ENCODE data around the gene ERAP2.

The ERAP2 gene

DNA sequence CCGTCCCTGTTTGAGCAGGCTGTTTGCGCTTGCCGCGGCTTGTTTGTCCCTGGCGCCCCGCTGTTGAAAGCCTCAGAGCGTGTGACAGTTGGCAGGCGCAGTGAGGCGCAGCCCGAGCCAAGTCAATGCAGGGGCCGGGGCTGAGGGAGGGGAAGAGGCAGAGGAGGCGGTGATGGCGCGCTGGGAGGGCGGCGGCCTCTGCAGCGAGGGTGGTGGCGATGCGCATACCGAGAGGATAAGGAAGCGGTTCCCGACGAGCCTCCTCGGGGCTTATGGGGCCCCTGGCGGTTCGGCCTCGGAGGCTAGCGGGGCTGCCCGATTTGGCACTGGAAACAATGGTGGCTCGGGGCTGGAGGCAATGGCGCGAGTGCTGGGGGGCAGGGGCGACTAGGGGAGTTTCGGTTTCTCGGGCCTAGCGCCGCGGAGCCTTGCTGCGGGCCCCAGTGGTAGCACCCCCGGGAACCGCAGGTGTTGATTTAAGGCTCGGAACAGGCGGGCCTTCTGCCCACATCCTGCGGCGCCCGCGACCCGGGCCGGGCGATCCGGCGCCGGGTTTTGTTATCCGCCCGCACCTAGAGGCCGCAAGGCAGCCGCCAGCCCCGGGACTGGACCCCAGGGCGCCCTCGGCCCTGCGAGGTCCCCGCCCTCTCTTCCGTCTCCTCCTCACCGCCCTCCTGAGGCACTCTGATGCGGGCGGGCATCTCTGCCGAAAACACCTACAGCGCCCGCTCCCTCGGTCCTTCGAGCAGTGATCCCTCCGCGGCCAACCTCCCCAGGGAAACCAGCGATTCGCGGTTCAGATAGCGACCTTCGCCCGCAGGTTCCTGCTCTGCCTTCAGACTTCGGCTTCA lies 58.6 kb downstream of the ERAP2 start:
- peaks cover 29% of the 10 kb centered on the region for H3K4me1 ChIP-seq
- DNase-seq (ENCODE audit: low spot score in 2 of 2): peak; percentile 91 to 94
- no peaks in the 10 kb centered on the region for H3K27me3 ChIP-seq (ENCODE audit: low read depth)
- H3K36me3 ChIP-seq (replicated peaks): no peaks in the 10 kb centered on the region
- H3K9me3 ChIP-seq: no peaks in the 10 kb centered on the region
- in situ Hi-C loops (cut with MboI; ENCODE audit: low sequenced_read_pairs): no loop called here
- peak overlapping the region; percentile 69 for H3K4me3 ChIP-seq

DNA sequence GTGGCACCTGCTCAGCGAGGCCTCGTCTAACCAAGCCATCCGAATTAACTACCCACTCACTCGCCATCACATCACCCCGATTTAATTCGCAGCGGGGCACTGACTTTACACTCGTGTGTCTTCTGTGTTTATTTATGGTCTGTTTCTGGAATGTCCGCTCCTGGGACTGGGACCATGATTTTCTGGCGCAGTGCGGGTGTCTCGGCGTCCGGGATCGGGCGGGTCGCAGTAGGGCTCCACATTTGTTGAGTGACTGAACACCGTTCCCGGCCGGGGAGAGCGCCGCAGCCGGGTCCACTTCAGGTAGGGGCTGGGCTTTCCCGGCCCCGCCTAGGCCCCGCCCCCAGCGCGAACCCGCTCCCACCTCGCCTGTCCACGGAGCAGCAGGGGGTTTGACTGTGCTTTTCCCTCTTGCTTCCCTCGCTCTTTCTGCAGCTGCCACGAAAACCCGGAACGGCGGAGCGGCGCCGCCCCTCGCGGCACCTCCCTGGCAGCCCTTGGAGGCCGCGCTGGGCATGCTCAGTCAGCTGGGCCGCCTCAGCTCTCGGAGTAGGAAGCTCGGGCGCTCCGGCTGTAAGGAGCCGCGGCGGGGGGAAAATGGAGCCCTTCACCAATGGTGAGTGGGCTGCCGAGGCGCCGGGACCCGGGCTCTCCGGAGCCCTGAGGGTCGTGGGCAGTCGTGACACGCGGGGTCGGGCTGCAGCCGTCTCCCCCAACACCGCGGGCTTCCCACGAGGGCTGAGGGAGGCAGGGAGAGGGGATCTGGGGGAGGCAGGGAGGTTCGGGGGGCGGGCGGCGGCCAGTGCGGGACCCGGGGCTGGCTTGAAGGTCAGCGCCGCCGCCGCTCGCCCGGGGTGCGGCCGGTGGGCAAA lies 59.5 kb downstream of the ERAP2 start, which contains the start of gene LNPEP:
Gene LNPEP (plus strand): TSS at position 522 of the 872 bp plus-strand sequence. CDS start 76 bp downstream, at position 598.
- Histone ChIP-seq H3K36me3 (replicated peaks) (no peaks in the 10 kb centered on the region), H3K9me3 (no peaks in the 10 kb centered on the region), H3K4me1 (peaks cover 29% of the 10 kb centered on the region), H3K4me3 (peak within 1 kb of the TSS; percentile 69), H3K27me3 (ENCODE audit: low read depth) (no peaks in the 10 kb centered on the region)
- in situ Hi-C loops (cut with MboI; ENCODE audit: low sequenced_read_pairs): no loop called here
- peak; percentile 93 to 98 for DNase-seq (ENCODE audit: low spot score in 2 of 2)

DNA sequence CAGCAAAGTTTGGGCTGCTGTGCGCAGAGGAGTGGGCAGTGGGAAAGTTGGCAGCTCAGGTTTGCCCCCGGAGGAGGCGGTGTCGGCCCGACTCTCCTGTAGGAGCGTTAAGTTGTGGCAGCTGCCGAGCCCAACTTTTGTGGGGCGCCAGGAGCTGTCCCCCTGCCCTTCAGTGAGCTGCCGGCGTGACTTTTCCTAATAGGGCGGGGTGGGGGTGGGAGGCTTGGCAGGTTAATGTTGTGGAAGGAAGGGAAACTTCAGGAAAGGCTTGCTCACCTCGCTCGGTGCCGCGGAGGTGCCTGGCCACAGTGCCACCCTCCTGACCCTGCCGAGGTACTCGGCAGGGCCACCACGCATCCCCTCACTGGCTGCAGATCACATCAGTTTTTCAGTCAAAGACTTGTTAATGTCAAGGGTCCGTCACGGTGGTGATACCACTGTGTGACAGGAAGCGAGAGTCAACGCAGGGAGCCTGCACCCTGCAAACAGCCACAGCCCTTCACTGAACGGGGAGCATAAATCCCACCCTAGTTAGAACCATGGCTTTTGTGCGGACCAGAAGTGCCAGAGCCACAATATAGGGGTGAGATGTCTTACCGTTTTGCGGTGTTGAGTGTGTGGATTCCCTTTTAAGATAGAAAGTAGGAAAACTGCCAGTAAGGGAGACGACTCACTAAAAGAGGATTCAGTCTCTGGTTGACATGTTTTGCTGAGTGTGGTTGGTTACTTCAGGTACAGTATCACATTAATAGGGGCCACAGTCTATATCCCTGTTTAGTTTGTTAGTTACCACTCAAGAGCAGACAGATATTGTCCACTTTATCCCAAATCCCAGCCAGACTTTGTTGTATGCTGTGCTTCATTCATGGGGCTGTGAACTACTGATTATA lies 60.4 kb downstream of the ERAP2 start:
- no peaks in the 10 kb centered on the region for H3K36me3 ChIP-seq (replicated peaks)
- peak overlapping the region; percentile 69 for H3K4me3 ChIP-seq
- no peaks in the 10 kb centered on the region for H3K27me3 ChIP-seq (ENCODE audit: low read depth)
- DNase-seq (ENCODE audit: low spot score in 2 of 2): peak in 1 of 2 experiments; percentile 43
- H3K4me1 ChIP-seq: peaks cover 29% of the 10 kb centered on the region
- in situ Hi-C loops (cut with MboI; ENCODE audit: low sequenced_read_pairs): no loop called here
- H3K9me3 ChIP-seq: no peaks in the 10 kb centered on the region

DNA sequence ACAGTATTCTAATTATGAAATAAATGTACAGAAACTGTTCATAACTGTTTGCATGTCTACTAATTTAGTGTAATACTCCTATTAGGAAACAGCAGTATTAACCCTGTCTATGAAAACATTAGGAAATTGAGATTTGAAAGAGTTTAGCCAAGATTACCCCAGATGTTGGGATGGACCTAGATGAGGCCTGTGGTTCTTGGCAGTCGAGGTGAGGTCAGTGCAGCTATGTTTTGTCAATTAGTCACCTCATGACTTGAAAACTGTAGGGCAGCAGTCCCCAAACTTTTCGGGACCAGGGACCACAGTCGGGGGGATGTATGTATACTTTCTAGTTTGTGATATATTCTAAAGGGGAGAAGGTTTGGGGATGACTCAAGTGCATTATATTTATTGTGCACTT lies 64.3 kb downstream of the ERAP2 start:
- Histone ChIP-seq H3K4me1 (peaks cover 11% of the 10 kb centered on the region), H3K4me3 (no peak overlapping the region), H3K9me3 (no peaks in the 10 kb centered on the region), H3K27me3 (ENCODE audit: low read depth) (no peaks in the 10 kb centered on the region), H3K36me3 (replicated peaks) (no peaks in the 10 kb centered on the region)
- no peak for DNase-seq (ENCODE audit: low spot score in 2 of 2)
- in situ Hi-C loops (cut with MboI; ENCODE audit: low sequenced_read_pairs): no loop called here

DNA sequence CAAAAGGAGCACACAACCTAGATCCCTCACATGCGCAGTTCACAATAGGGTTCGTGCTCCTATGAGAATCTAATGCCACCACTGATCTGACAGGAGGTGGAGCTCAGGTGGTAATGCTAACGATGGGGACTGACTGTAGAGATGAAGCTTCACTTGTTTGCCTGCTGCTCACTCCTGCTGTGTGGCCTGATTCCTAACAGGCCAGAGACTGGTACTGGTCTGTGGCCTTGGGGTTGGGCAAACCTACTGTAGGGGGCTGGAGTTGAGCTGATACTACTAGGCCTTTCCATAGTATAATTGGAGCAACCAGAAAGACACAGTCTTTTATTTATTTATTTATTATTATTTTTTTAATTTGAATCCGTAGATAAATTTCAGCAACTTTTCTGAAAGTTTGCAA lies 64.8 kb downstream of the ERAP2 start:
- Histone ChIP-seq H3K4me1 (peaks cover 11% of the 10 kb centered on the region), H3K36me3 (replicated peaks) (no peaks in the 10 kb centered on the region), H3K27me3 (ENCODE audit: low read depth) (no peaks in the 10 kb centered on the region), H3K4me3 (no peak overlapping the region), H3K9me3 (no peaks in the 10 kb centered on the region)
- no peak for DNase-seq (ENCODE audit: low spot score in 2 of 2)
- in situ Hi-C loops (cut with MboI; ENCODE audit: low sequenced_read_pairs): no loop called here

DNA sequence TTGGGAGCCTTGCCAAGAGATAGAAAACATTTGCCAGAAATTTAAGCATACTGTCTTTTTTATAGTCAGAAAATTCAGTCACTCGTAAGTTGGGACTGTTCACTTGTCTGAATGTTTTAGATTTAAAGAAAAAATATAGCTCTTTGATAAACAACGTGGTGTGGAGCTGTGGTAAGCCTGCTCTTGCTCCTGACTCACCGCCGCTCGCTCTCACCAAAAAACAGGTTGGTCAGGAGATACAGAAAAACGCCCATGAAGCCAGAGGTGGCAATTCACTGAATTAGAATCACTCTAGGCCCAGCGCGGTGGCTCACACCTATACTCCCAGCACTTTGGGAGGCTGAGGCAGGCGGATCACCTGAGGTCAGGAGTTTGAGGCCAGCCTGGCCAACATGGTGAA lies 65.8 kb downstream of the ERAP2 start:
- Histone ChIP-seq H3K27me3 (ENCODE audit: low read depth) (no peaks in the 10 kb centered on the region), H3K9me3 (no peaks in the 10 kb centered on the region), H3K4me1 (peaks cover 10% of the 10 kb centered on the region), H3K36me3 (replicated peaks) (no peaks in the 10 kb centered on the region), H3K4me3 (no peak overlapping the region)
- no peak for DNase-seq (ENCODE audit: low spot score in 2 of 2)
- in situ Hi-C loops (cut with MboI; ENCODE audit: low sequenced_read_pairs): no loop called here

DNA sequence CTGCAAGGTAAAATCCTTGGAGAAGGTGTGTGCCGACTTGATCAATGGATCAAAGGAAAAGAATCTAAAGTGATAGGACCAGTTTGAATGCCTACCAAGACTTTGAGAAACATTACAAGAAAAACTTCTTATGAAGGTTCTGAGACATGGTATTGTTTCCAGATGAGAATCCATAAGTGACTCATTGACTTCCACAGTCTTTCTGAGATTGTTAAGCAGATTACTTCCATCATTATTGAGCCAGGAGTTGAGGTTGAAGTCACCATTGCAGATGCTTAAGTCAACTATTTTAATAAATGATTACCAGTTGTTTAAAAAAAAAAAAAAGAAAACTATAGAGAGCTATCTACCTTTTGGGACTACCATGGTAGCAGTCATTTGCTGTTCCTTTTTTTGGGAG lies 66.6 kb downstream of the ERAP2 start:
- in situ Hi-C loops (cut with MboI; ENCODE audit: low sequenced_read_pairs): no loop called here
- no peaks in the 10 kb centered on the region for H3K27me3 ChIP-seq (ENCODE audit: low read depth)
- no peaks in the 10 kb centered on the region for H3K36me3 ChIP-seq (replicated peaks)
- H3K9me3 ChIP-seq: no peaks in the 10 kb centered on the region
- no peak for DNase-seq (ENCODE audit: low spot score in 2 of 2)
- H3K4me3 ChIP-seq: no peak overlapping the region
- H3K4me1 ChIP-seq: peaks cover 2% of the 10 kb centered on the region; the same call in 1 of the 2 replicates

DNA sequence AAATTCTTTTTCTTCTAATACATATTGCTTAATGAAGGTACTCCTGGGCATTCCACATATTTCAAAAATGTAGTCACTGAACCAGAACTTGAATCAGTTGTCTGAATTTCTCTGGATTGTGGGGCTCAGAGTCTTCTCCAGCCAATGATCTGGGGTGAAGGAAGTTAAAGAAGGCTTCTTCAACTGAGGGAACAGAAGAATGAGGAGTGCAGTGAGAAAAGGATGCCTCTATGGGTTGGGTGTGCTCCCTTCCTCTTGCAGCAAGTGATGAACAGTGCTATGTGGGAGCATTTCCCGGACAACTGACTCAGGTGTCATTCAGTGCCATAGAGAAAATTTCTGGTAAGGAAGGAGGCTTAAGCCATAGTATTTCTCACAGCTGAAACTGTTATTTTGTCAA lies 67.5 kb downstream of the ERAP2 start:
- in situ Hi-C loops (cut with MboI; ENCODE audit: low sequenced_read_pairs): no loop called here
- Histone ChIP-seq H3K36me3 (replicated peaks) (no peaks in the 10 kb centered on the region), H3K4me3 (no peak overlapping the region), H3K9me3 (no peaks in the 10 kb centered on the region), H3K27me3 (ENCODE audit: low read depth) (no peaks in the 10 kb centered on the region), H3K4me1 (peaks cover 2% of the 10 kb centered on the region; the same call in 1 of the 2 replicates)
- DNase-seq (ENCODE audit: low spot score in 2 of 2): no peak

DNA sequence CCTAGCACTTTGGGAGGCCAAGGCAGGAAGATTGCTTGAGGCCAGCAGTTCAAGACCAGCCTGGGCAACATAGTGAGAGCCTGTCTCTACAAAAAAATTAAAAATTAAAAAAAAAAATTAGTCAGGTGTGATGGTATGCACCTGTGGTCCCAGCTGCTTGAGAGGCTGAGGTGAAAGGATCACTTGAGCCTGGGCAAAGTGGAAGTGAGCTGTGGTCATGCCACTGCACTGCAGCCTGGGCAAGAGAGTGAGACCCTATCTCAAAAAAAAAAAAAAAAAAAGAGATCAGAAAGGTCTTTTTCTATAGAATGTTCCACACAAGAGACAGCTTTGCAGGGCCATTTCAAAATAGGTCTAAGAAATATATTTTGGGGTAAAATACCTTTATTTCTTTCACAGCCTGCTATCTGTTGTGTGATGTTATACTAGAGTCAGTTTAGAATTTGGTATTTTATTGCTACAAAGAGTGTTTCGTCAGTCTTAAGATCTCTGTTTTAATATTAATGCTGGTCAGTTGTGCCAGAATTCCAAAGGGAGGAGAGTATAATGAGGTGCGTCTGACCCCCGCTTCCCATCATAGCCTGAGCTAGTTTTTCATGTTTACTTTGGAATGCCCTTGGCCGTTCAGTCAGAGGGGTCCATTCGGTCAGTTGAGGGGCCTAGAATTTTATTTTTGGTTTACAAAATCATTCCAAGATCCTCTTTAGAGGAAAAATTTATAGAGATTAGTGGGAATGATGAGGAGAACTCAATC lies 69.0 kb downstream of the ERAP2 start:
- no peaks in the 10 kb centered on the region for H3K27me3 ChIP-seq (ENCODE audit: low read depth)
- no peaks in the 10 kb centered on the region for H3K4me1 ChIP-seq
- H3K36me3 ChIP-seq (replicated peaks): no peaks in the 10 kb centered on the region
- H3K4me3 ChIP-seq: no peak overlapping the region
- in situ Hi-C loops (cut with MboI; ENCODE audit: low sequenced_read_pairs): no loop called here
- no peaks in the 10 kb centered on the region for H3K9me3 ChIP-seq
- DNase-seq (ENCODE audit: low spot score in 2 of 2): no peak

DNA sequence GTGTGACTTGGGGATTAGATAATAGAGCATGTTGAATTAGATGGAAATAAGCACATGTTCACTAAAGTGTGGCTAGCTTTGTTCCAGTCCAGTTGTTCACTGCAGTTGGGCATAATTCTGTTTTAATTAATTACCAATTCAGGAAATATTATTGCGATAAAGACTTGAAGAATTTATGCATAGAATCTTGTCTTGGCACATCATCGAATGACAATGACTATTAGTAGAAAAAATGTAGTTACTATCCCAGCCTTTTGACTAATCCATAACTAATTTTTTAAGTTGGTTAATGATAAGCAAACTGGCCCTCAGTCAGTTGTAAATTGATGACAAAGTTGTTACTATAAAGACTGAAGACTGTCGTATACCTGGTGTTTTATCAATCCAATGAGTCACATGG lies 70.1 kb downstream of the ERAP2 start:
- H3K36me3 ChIP-seq (replicated peaks): no peaks in the 10 kb centered on the region
- in situ Hi-C loops (cut with MboI; ENCODE audit: low sequenced_read_pairs): no loop called here

DNA sequence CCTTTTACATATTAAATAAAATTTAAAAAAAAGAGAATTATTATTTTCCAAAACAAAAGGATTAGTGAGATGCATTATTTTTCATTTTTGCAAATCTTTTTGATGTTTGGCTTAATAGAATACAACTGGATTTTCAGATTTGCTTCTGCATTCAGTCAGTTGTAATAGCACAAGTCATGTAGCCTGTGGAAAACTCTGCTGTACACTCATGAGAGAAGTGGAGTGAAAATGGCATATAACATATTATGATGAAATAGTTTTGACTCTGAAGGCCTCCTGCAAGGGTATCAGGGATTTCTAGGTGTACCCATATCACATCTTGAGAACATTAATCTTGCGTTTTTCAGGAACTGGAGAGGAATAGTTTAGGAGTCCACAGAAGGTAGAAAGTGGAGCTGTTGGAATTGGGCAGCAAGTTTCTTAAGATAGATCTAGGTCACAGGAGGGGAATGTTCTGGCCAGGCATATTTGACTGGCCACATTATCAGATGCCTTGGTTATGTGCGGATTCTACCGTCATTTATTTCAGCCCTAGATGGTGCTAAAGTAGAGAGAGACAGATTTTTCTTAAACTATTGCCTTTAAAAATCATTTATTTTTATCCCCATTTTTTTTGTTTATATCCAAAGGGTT lies 75.9 kb downstream of the ERAP2 start:
- in situ Hi-C loops (cut with MboI; ENCODE audit: low sequenced_read_pairs): no loop called here
- Histone ChIP-seq H3K4me3 (no peak overlapping the region), H3K4me1 (peaks cover 7% of the 10 kb centered on the region), H3K27me3 (ENCODE audit: low read depth) (no peaks in the 10 kb centered on the region), H3K36me3 (replicated peaks) (no peaks in the 10 kb centered on the region), H3K9me3 (no peaks in the 10 kb centered on the region)
- DNase-seq (ENCODE audit: low spot score in 2 of 2): no peak

More for the DNA sequence above, 70.1 kb downstream of the ERAP2 start:
- Histone ChIP-seq H3K9me3 (no peaks in the 10 kb centered on the region), H3K4me1 (no peaks in the 10 kb centered on the region), H3K4me3 (no peak overlapping the region), H3K27me3 (ENCODE audit: low read depth) (no peaks in the 10 kb centered on the region)
- no peak for DNase-seq (ENCODE audit: low spot score in 2 of 2)

DNA sequence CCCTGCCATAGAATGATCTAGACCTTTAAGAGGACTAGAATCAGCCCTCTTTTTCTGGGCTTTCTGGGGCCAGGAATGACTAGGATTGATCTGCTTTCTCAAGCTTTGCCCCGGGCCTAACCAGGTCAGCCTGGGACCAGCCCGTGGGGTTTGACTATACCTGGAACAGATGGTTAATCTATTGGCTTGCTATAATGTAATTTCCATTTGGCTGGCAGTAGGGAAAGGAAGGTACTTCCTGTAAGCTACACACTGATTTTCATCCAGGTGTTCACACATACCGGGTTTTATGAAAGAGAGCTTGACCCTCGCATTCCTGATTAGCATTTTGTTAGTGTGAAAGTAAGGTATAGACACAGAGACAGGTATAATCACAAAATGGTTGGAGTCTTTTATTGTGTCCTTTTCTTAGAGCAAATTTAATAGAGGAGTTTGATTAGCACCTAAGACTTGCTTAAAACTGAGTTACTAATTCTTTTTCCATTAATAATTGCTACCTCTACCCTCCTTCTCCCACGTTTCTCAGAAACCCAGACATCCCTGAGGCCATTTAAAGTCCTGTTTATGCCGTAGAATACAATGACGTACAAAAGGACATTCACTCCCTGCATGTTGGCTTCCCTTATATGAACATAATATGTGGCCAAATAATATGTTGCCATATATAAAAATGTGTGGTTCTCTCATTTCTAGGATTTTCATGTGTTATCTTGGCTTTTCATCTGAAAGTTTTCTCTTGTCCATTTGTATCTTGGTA lies 76.9 kb downstream of the ERAP2 start:
- H3K9me3 ChIP-seq: no peaks in the 10 kb centered on the region
- H3K27me3 ChIP-seq (ENCODE audit: low read depth): no peaks in the 10 kb centered on the region
- DNase-seq (ENCODE audit: low spot score in 2 of 2): no peak
- in situ Hi-C loops (cut with MboI; ENCODE audit: low sequenced_read_pairs): no loop called here
- no peak overlapping the region for H3K4me3 ChIP-seq
- peaks cover 7% of the 10 kb centered on the region for H3K4me1 ChIP-seq
- H3K36me3 ChIP-seq (replicated peaks): no peaks in the 10 kb centered on the region

Measured in HAP-1 (cell line).